ENCODE measurements around the gene GRIK4. TPM values are rescaled to one million over a fixed set of nuclear protein-coding genes. Genes with fewer than 3 reads are reported as not detected.

The GRIK4 gene
- total and polyA plus RNA-seq, 2 of the 4 experiments (the other 2 are of a cell fraction) = 0.18 to 0.38 TPM

- POLR2A ChIA-PET (ENCODE audit: unreplicated experiment) = no interaction called here
These were observed 29.4 kb downstream of the GRIK4 start for GRCh38 chr11:120540744-120541465.

More at GRCh38 chr11:120540744-120541465, 29.4 kb downstream of the GRIK4 start:
- Histone ChIP-seq H3K27me3 (ENCODE audit: control insufficient read depth, insufficient read depth, low read length) (no peaks in the 10 kb centered on the region), H4K91ac (ENCODE audit: insufficient read depth, low read depth, low read length) (no peak overlapping the region), H3K9ac (ENCODE audit: low read depth, low read length) (no peak overlapping the region), H3K27ac (ENCODE audit: insufficient read depth, low read length) (no peak overlapping the region), H2BK15ac (ENCODE audit: low read depth, low read length) (no peak overlapping the region), H4K20me1 (ENCODE audit: insufficient read depth, low read length) (no peaks in the 10 kb centered on the region), H3K56ac (ENCODE audit: extremely low read depth, insufficient read depth, low read length) (no peak overlapping the region), H4K5ac (ENCODE audit: low read depth, low read length) (no peak overlapping the region), H3K4me2 (ENCODE audit: low read depth, low read length) (peak overlapping the region; percentile 18; the same call in 1 of the 2 replicates), H2BK120ac (ENCODE audit: low read depth, low read length) (no peak overlapping the region), H2BK20ac (ENCODE audit: low read depth, low read length) (no peak overlapping the region), H3K36me3 (ENCODE audit: control insufficient read depth, insufficient read depth, low read length) (no peaks in the 10 kb centered on the region), H3K18ac (ENCODE audit: low read depth, low read length) (no peak overlapping the region), H2AK9ac (replicated peaks; ENCODE audit: low read depth, low read length, poor library complexity) (no peak overlapping the region), H3K4ac (ENCODE audit: low read depth, low read length) (no peak overlapping the region), H2BK5ac (ENCODE audit: low read depth, low read length, poor library complexity, severe bottlenecking) (no peak overlapping the region), H2AK5ac (ENCODE audit: low read depth, low read length) (no peak overlapping the region), H3K9me1 (ENCODE audit: insufficient read depth, low read length) (peaks cover 2% of the 10 kb centered on the region; the same call in 1 of the 2 replicates), H3K9me3 (ENCODE audit: control insufficient read depth, insufficient read depth, low read length) (no peaks in the 10 kb centered on the region), H3K4me3 (ENCODE audit: insufficient read depth, low read depth, low read length) (no peak overlapping the region), H2AFZ (replicated peaks; ENCODE audit: low read length, poor library complexity) (no peak overlapping the region), H3K23ac (ENCODE audit: low read depth, low read length) (no peak overlapping the region), H3K79me1 (ENCODE audit: low read depth in 1 of 2, low read length in 2 of 2) (no peaks in the 10 kb centered on the region), H3K4me1 (ENCODE audit: control insufficient read depth, insufficient read depth, low read length) (peaks cover 4% of the 10 kb centered on the region; the same call in 1 of the 2 replicates), H3K14ac (replicated peaks; ENCODE audit: low read depth, low read length) (no peak overlapping the region), H4K8ac (ENCODE audit: low read depth in 2 of 2, low read length in 2 of 2) (no peak overlapping the region)
- dilution Hi-C loops (cut with HindIII; ENCODE audit: low sequenced_read_pairs, unreplicated experiment) (no loop called here), intact Hi-C loops (cut with micrococcal nuclease) (loop anchor here (10.0 kb wide), 1 partner anchor 174 kb away; no protein-coding TSS in a partner anchor), in situ Hi-C loops (cut with MboI; ENCODE audit: low sequenced_read_pairs) (no loop called here)
- CTCF ChIA-PET = interaction anchor here (0.8 kb wide), 1 partner anchor 21 kb away, joined by 3 read pairs; no protein-coding TSS in a partner anchor
- 47% methylated on average over 3 of the region's 8 CpGs; no CpG with 5 or more reads in 1 of the 2 experiments for WGBS, 2 experiments (ENCODE audit: extremely low coverage in 2 of 2, insufficient read length in 1 of 2)
- BruUV-seq (replicated peaks) = no TSS peak
- ATAC-seq (ENCODE audit: low read depth) (peak; percentile 82), DNase-seq (peak; percentile 78)
- TF ChIP-seq BHLHE40 (IDR thresholded peaks at IDR 0.05; ENCODE audit: low read depth, low read length) (0 out of 2 replicates have a peak, but pooled peaks have one; percentile 14), USF2 (IDR thresholded peaks at IDR 0.05; ENCODE audit: low read depth, low read length) (peak; percentile 59; the same call in 1 of the 2 replicates), SMC3 (IDR thresholded peaks at IDR 0.05; ENCODE audit: low read depth, low read length) (no peak), MXI1 (IDR thresholded peaks at IDR 0.05; ENCODE audit: borderline replicate concordance, low read depth, low read length) (peak; percentile 41; the same call in 1 of the 2 replicates), NFE2L2 (IDR thresholded peaks at IDR 0.05; ENCODE audit: low read depth, low read length) (no peak)
